SK-N-MC (cell line): ENCODE measurements around the gene PACS2.

Experiments
- EZH2 ChIP-seq: fragments of 200-600 bp; sonication (generic); IDR thresholded peaks from one replicate; pipeline ENCODE4 v1.6.1; 2017; ENCODE audit warnings: antibody characterized with exemption
- FOXP2 ChIP-seq: optimal IDR thresholded peaks from 2 replicates; pipeline ENCODE3; 2011; ENCODE audit warnings: mild to moderate bottlenecking, moderate library complexity; ENCODE audit not compliant: insufficient read depth; ENCODE audit errors: extremely low read length, control extremely low read depth
- POLR2AphosphoS5 ChIP-seq: IDR thresholded peaks from 2 replicates; pipeline ENCODE4 v1.6.1; 2012; ENCODE audit warnings: mild to moderate bottlenecking, low read depth, low read length, borderline replicate concordance

DNA sequence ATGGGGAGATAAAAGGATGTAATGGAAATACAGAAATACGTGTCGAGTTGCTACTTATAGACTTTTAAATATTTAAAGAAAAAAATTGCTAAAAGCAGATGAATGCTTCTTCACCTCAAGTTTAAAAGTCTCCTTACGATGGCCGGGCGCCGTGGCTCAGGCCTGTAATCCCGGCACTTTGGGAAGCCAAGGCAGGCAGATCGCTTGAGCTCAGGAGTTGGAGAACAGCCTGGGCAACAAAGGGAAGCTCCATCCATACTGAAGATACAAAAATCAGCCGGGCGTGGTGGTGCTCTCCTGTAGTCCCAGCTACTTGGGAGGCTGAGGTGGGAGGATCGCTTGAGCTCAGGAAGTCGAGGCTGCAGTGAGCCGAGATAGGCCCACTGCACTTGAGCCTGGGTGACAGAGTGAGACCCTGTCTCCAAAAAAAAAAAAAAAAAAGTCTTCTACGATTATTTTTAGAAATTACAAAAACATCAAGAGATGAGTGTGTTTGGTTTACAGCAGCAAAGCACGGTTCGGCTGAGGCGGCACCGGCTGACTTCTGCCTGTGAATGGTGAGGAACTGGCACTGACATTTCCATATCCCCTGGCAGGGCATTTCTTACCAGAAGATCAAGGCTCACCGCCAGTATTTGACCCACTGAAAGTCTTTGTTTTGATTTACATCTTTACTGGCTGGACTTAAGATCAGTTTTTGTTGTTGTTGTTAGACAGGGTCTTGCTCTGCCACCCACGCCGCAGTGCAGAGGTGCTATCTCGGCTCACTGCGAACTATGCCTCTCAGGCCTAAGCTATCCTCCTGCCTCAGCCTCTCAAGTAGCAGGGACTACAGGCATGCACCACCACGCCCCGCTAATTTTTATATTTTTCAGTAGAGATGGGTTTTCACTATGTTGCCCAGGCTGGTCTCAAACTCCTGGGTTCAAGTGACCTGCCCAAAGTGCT lies 101.2 kb downstream of the PACS2 start:
- TF ChIP-seq EZH2 (no peak), POLR2AphosphoS5 (no peak), FOXP2 (no peak)
